GM10847 (cell line): ENCODE measurements around the gene DOK7.

Experiments used
- POLR2A ChIP-seq: IDR thresholded peaks from 2 replicates; pipeline ENCODE4 v1.6.1; 2011; ENCODE audit not compliant: insufficient read length; ENCODE audit errors: extremely low read depth

Gene DOK7

DNA sequence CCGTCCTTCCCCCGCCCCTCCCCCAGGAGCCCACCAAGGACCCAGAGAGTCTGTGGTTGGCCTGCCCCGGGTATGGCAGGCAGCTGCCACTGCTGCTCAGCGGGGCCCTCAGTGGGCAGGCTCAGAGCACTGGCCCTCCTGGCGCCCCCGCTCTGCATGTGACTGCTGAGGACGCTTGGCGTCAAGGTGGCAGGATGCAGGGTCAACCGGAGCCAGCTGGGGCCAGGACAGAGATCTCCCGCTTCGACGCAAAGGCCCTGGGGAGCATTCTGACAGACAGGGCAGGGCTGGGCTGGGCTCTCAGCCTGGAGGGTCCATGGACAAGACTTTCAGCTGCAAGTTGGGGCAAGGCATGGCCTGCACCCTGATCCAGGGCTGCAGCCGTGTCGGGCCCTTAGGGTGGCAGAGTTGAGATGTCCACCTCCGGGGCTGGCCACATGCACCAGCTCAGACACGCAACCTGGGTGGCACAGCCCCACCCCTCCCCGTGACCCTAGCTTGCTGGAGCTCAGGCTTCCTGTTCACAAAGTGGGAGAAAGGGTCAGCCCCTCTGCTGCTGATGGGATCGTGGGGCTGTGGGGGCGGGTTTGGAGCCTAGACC lies 38.8 kb downstream of the DOK7 start:
- TF ChIP-seq POLR2A: no peak

DNA sequence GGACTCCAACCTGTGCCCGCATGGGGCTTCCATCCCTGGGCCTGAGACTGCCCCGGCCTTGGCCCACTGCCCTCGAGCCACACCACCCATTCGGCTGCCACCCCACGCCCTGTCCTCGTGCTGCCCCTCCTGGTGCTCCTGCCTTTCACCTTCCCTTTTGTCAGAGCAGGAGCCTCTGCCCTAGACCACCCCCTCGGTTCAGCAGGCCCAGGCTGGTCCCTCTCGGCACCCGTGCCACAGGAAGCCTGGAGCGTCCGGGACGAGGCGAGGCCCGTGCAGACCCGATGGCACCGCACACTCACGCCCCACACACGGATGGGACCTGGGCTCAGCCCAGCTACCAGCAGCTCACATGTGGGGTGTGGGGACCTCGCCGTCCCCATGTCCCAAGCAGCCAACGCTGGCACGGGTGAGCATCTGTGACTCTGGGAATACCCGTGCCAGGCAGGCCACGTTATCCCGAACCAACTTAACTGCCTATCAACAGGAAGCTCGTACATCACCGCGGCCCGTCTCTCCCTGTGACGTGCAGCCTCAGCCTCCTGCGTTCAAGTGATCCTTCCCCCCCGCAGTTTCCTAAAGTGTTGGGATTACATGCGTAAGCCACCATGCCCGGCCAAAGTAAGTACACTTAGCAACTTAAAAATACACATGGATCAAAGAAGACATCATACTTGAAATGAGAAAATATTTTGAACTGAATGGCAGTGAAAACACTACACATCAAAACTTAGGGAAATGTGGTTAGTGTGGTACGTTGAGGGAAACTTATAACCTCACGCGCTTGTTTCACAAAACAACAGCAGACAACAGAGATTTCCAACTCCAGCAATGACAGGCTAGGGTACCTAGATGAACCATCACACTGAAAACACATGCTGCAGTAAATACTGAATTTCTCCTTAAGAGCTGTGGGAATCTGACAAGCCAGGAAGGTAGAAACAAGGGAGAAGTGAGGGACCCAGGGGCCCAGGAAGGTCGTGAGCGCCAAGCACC lies 40.1 kb downstream of the DOK7 start:
- no peak for TF ChIP-seq POLR2A

DNA sequence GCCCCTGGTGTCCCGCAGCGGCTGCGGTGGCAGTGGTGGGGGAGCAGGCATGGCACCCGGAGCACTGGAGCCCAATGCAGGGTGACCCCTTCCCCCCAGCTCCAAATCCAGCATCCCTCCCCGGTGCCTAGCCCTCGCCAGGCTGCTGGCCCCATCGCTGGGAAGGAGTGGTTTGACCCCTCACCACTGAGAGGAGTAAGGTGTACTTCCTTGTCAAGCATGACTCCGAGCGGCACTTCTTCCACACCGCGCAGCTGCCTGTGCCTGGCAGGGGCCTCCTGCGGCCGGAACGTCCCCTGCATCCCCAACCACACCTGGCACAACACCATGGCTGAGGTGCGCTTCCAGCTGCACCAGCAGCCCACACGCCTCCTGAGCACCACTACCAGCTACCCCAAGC lies 42.1 kb downstream of the DOK7 start:
- no peak for TF ChIP-seq POLR2A

DNA sequence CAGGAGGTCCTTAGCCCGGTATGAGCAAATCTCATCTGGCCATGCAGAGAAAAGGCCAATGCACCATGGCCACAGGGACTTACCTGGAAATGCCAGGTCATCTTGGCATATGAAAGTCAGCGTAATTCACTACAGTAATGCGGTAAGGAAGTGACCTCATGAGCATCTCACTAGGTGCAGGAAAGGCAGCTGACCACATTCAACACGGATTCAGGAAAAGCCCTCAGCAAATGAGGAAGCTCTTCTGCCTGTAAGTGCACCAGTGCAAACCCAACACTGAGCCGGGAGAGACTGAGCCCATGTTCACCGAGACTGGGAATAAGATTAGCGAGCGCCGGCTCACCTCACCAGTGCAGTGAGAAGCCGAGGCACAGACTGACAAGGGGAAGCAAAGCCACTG lies 45.4 kb downstream of the DOK7 start:
- no peak for TF ChIP-seq POLR2A

DNA sequence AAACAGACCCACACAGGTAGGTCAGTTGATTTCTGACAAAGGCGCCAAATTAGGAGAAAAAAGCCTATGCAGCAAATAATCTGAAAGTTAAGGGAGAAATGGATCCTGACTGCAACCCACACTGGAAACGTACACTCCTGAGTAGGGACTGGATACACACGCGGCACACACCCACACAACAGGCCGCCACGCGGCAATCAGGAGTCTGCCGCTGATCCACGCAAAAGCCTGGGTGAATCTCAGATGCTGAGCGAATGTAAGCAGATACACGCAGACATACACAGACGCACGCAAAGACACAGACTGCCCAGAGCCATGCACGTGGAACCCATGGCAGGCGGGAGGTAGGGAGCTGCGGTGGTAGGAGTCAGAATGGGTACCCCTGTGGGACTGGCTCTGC lies 47.4 kb downstream of the DOK7 start:
- no peak for TF ChIP-seq POLR2A

DNA sequence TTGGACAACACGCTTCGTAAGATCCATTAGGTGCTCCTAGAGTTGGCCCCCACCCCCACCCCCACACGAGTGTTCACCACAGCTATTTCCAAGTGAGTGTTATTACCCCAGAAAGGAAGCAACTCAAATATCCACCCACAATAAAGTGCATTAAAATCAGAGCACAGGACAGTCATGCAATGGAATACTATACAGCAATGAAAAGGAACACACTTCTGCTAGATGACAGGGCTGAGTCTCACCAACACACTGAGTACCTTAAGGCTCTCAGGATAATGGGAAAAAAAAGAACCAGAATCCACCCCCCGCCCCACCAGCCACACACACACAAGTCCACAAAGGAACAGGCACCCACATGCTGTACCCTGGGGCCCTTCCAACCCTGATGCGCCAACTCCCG lies 48.1 kb downstream of the DOK7 start:
- TF ChIP-seq POLR2A: no peak

DNA sequence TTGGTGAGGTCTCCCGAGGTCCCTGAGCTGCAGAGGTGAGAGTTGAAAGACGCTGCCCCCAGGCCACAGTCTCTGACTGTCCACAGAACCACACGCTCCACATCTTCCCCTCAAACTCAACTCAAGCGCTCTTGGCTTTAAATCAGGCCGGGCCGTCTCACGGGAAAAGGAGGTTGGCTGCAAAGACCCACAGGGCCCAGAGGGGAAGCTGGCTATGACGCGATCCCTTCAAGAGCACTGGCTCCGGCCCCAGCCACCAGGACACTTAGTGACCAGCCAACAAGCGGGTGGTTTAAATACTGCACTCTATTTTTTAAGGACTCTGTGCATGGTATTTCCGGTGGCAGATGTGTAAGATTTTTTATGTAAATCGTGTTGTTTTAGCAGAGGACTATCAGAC lies 49.2 kb downstream of the DOK7 start:
- TF ChIP-seq POLR2A: no peak

DNA sequence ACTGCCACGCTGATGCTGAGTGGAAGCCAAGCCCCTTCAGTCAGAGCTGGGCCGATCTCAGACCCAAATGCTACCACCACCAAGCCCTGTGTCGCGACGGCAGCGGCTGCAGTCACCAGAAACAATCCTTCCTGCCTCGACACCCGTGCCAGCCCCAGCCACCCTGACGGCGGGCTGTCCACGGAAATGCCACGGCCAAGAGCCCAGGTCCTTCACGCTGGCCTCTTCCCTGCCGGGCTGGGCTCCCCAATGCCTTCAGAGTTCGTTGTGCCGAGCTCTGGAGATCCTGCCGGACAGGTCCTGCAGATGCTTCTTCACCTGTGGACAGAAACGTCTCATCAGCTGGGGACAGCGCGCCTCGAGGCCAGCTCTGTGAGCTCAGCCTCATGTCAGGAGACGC lies 49.6 kb downstream of the DOK7 start:
- no peak for TF ChIP-seq POLR2A

DNA sequence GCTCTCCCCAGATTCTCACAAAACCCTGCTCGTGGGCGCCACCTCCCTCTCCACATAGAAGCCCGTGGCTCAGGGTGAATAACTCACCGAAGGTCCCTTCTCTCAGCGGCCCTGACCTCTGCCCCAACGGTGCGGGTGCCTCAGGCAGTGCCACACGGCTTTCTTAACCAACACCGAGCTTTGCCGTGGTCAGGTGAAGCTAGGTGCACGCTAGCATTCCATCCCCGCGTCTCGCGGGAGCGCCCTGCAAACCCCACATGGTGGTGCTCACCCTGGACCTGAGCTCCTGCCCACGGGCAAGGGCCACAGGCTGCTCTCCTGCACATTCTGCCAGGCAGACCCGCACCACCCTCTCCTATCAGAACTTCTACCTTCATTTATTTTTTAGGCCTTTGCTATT lies 50.7 kb downstream of the DOK7 start:
- no peak for TF ChIP-seq POLR2A

DNA sequence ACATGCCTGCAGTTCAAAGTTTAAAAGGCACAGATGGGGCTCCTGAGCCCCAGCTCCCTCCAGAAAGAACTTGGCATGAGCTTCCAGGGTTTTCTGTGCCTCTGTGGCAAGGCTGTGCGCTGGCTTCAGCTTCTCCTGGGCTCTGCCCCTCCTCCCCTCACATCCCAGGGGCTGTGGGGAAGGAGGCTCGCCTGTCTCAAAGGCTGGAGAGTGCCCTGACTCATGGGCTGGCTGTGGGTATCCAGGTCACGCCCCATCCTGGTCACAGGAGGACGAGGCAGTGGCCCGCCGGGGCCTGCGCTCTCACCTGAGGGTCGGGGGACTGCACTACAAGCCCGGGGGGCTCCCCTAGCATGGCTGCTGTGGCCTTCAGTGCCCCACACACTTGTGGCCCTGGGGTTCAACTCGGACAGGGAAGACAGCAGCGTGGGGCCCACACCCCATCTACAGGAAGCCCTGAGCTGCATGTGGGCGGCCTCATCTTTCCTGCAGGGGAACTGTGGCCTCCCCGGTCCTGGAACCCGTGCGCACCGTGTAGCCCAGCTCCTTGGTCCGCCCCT lies 51.2 kb downstream of the DOK7 start:
- TF ChIP-seq POLR2A: no peak

DNA sequence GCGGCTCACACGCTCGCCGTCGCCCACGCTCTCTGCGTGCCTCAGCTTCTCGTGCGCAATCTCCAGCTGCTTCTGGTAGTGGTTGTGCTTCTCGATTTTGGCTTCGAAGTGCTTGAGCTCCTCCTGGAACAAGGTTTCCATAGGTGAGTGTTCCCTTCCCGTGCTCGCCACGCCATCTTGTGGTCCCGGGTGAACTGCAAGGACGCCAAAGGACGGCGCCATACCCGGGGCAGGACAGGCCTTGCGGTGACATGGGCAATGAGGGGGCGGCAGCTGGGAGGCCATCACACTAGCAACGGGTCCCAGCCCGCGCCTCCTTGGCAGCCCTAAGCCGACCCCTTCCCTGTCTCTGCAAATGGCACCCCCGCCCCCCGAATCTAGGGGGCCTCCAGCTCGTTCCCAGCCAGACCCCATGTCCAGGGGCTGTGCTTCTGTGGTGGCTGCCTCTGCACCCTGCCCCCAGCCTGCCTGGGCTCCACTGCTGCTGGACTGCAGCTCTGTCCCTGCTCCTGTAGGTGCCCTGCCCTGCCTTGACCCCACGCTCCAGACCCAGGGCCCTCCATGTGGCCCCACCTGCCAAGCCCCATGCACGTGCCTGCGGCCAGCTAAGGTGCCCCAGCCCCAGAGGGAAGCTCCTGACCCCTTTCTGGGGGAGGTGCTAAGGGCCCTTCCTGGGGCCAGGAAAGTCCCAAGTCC lies 51.8 kb downstream of the DOK7 start:
- TF ChIP-seq POLR2A: no peak

DNA sequence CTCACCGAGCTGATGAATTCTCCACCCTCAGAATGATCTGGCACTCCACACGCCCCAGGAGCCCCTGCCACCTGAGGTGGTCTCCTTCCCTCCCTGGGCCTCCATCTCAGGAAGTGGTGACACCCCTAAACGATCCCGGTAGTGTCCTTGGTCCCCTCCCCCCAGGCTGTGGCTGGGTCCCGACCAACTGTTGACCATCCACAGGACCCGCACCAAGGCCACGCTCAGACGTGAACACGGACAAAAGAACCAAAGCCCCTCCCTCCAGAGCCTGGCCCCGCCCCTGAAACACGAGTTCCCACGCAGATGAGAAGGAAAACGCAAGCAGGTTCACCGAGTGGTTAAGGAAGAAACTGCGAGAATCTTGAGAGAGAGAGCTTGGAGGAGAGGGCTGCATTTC lies 52.5 kb downstream of the DOK7 start:
- TF ChIP-seq POLR2A: no peak

DNA sequence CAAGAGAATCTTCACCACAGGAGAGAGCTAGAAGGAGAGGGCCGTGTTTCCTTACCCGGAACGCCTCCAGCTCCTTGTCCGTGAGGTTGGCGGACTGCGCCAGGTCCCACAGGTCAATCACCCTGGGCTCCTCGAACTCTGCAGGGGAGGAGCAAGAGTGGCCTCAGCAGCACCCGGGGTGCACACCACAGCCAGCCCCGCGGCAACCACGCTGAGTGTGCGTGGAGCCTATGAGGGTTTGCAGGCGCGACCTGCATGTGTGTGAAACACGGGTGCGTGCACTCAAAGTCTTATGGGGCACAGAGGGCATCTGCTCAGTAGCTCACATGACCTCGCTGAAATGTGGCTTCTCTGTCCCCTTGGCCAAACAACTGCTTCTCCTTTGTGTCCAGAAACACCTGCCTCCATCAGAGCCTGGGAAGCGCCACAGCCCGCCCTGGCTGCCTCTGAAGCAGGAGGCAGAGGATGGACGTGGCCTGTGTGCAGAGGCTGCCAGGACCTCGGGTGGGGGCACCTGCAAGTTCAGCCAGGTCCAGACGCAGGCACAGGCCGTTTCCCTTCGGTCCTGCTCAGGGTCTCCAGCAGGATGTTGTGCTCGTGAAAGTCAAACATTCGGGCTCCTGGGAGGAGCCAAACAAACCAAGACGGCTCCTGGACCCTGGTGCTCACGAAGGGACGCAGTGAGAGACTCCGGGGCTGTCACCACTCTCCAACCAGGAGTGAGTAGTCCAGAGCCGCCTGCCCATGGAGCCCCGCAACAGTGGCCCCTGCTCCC lies 53.1 kb downstream of the DOK7 start:
- no peak for TF ChIP-seq POLR2A

DNA sequence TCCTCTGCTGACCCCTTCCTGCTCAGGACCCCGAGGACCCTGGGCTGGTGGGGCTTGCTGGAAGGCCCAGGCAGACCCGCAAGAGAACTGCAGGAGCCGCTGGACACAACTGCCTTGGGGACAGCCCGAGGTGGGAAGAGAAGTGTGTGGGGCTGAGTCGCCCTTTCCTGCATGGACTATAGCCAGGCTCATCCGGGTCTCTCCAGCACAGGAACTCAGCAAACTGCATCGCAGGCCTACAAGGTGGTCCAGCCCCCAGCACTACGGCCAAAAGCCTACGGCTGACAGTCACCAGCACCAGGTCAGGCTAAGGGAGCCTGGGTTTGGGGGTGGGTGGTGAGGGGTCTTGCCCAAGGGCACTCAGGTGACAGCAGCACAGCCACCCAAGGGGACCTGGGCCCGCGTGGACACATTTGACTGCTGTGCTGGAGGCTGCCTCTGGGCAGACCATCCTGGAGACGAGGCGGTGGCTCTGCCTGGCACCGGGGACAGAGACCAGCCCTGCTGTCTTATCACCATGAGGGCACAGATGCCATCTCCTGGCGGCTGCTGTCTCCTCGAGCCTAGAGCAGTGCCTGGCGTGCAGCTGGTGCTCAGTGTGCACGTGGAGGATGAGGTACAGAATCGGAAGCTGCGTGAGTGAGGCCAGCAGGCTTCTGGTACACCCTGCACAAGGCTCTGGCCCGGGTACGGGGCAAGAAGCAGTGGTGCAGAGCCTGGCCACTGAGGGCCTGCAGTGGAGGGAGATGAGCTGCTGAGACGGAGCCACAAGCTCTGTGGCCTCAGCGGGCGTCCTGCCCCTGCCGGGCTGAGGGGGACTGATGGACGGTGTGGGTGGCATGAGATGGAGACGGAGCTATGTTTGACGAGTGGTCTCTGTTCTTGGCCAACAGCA lies 54.0 kb downstream of the DOK7 start:
- no peak for TF ChIP-seq POLR2A
